Endothelial cell of umbilical vein (primary cell): ENCODE measurements around the gene SFMBT2. TPM values are rescaled to one million over a fixed set of nuclear protein-coding genes. Genes with fewer than 3 reads are reported as not detected.

ENCODE experiments used
- BruUV-seq: library from RNA; stranded (reverse); fragments of 400-500 nt; replicated peaks from 2 replicates; lab custom pipeline; 2021; lab: Mats Ljungman, UMichigan
- CTCF ChIA-PET: fragments of 300-600, 350-600 bp; sonication (Branson Sonifier 250); formaldehyde crosslinking; loops from one replicate; lab custom pipeline; 2021; ENCODE audit warnings: antibody characterized with exemption, inconsistent platforms; lab: Charles Lee
- POLR2A ChIA-PET: fragments of 300-600, 350-600 bp; sonication (Branson Sonifier 250); formaldehyde crosslinking; loops from one replicate; lab custom pipeline; 2021; ENCODE audit warnings: antibody characterized with exemption, inconsistent platforms; lab: Charles Lee
- DNase-seq: peaks from one replicate; pipeline ENCODE4 v3.0.0-alpha.2; 2011; ENCODE audit warnings: low read depth, low spot score
- FAIRE-seq: peaks from 2 replicates; lab custom pipeline; 2011; peaks lifted over from hg19 to GRCh38; lab: Jason Lieb, UNC
- H2AFZ ChIP-seq: 2 replicates; pipeline ENCODE4 v1.6.0; 2012; ENCODE audit warnings: low read depth, low read length, control low read depth, inconsistent platforms
- H3K27ac ChIP-seq: 2 replicates; pipeline ENCODE4 v1.5.1; 2011; ENCODE audit warnings: low read depth, mild to moderate bottlenecking, control low read depth, low read length, moderate library complexity; ENCODE audit not compliant: insufficient read depth
- H3K27me3 ChIP-seq, 2 experiments: 2 replicates each; pipeline versions ENCODE4 v1.6.0 to v1.6.1; 2011; ENCODE audit warnings: low read length in 2 of 2, mixed read lengths in 1 of 2; ENCODE audit not compliant: control insufficient read depth in 2 of 2, insufficient read depth in 2 of 2
- H3K36me3 ChIP-seq, 2 experiments: 2 replicates in 1 of 2; 3 replicates in 1 of 2; pipeline ENCODE4 v1.5.1; 2011; ENCODE audit warnings: low read length in 2 of 2, mild to moderate bottlenecking in 1 of 2, moderate library complexity in 1 of 2; ENCODE audit not compliant: control insufficient read depth in 2 of 2, insufficient read depth in 2 of 2; ENCODE audit errors: extremely low read depth in 1 of 2
- H3K4me1 ChIP-seq: 3 replicates; pipeline ENCODE4 v1.5.1; 2011; ENCODE audit warnings: mild to moderate bottlenecking, low read length; ENCODE audit not compliant: control insufficient read depth, insufficient read depth; ENCODE audit errors: extremely low read depth
- H3K4me2 ChIP-seq: 2 replicates; pipeline ENCODE4 v1.6.1; 2011; ENCODE audit warnings: low read length, control low read depth, mixed read lengths; ENCODE audit not compliant: insufficient read depth
- H3K4me3 ChIP-seq, 3 experiments: fragments of 200-600 bp in 1 of 3; sonication (generic), shearing (Covaris generic) in 1 of 3; replicated peaks in 1 of 3; 2 replicates each; pipeline ENCODE4 v1.5.1; 2011 to 2016; ENCODE audit warnings: control low read depth in 3 of 3, low read length in 3 of 3, mild to moderate bottlenecking in 2 of 3, inconsistent platforms in 1 of 3, low read depth in 1 of 3, moderate library complexity in 1 of 3; ENCODE audit not compliant: insufficient read depth in 1 of 3
- H3K79me2 ChIP-seq: 2 replicates; pipeline ENCODE4 v1.6.0; 2012; ENCODE audit warnings: low read length, inconsistent platforms; ENCODE audit not compliant: control insufficient read depth, insufficient read depth
- H3K9ac ChIP-seq: replicated peaks from 2 replicates; pipeline ENCODE3; 2011; ENCODE audit warnings: low read length, control low read depth; ENCODE audit not compliant: insufficient read depth; ENCODE audit errors: extremely low read depth
- H3K9me1 ChIP-seq: replicated peaks from 3 replicates; pipeline ENCODE4 v1.6.0; 2011; ENCODE audit warnings: mild to moderate bottlenecking, low read length; ENCODE audit not compliant: control insufficient read depth, insufficient read depth; ENCODE audit errors: extremely low read depth
- H3K9me3 ChIP-seq: replicated peaks from 2 replicates; pipeline ENCODE4 v1.5.1; 2012; ENCODE audit warnings: low read length, inconsistent platforms; ENCODE audit not compliant: control insufficient read depth, insufficient read depth
- H4K20me1 ChIP-seq: replicated peaks from 2 replicates; pipeline ENCODE3; 2011; ENCODE audit warnings: mild to moderate bottlenecking, low read length; ENCODE audit not compliant: control insufficient read depth, insufficient read depth; ENCODE audit errors: extremely low read depth
- EZH2 ChIP-seq: IDR thresholded peaks from 2 replicates; pipeline ENCODE4 v1.6.1; 2012; ENCODE audit warnings: borderline replicate concordance, low read depth, mild to moderate bottlenecking, moderate library complexity, low read length, inconsistent platforms; ENCODE audit not compliant: severe bottlenecking
- FOS ChIP-seq: IDR thresholded peaks from 2 replicates; pipeline ENCODE4 v1.6.1; 2011; ENCODE audit warnings: mild to moderate bottlenecking, low read length, moderate library complexity, borderline replicate concordance; ENCODE audit not compliant: insufficient read depth
- GATA2 ChIP-seq: IDR thresholded peaks from 2 replicates; pipeline ENCODE4 v1.7.0; 2011; ENCODE audit warnings: low read depth, mild to moderate bottlenecking, moderate library complexity, mixed read lengths, low read length; ENCODE audit not compliant: insufficient read length, insufficient read depth
- JUN ChIP-seq: IDR thresholded peaks from 2 replicates; pipeline ENCODE4 v1.6.1; 2011; ENCODE audit warnings: borderline replicate concordance, low read depth; ENCODE audit not compliant: insufficient read length, insufficient read depth
- MYC ChIP-seq: IDR thresholded peaks from one replicate; pipeline ENCODE4 v1.6.1; 2011; ENCODE audit warnings: mild to moderate bottlenecking, low read depth, low read length
- POLR2A ChIP-seq: IDR thresholded peaks from 2 replicates; pipeline ENCODE4 v1.6.1; 2012; ENCODE audit warnings: low read depth, mild to moderate bottlenecking, control low read depth, low read length
- POLR2AphosphoS5 ChIP-seq: IDR thresholded peaks from 2 replicates; pipeline ENCODE4 v1.6.1; 2012; ENCODE audit warnings: low read depth, mild to moderate bottlenecking, control low read depth, low read length, moderate library complexity; ENCODE audit not compliant: insufficient read depth
- dilution Hi-C: fragments of 300-500 bp; cut with MboI; formaldehyde crosslinking; loops from one replicate; pipeline ENCODE4 v1.15.0; 2019; ENCODE audit warnings: low sequenced_read_pairs; ENCODE audit not compliant: extremely low pct_ligation_motif_present
- intact Hi-C: fragments of 100-400 bp; cut with micrococcal nuclease; formaldehyde crosslinking; loops from one replicate; pipeline ENCODE4 v1.10.0; 2022
- polyA plus RNA-seq, 4 experiments: library from polyadenylated mRNA; depleted of rRNA in 3 of 4; stranded (reverse) in 3 of 4; unstranded in 1 of 4; fragments of >200 nt; gene quantifications; 2 replicates each; pipeline versions ENCODE4 v1.2.1 to v1.2.3, GENCODE V29; 2011 to 2012; ENCODE audit warnings: missing spikeins in 1 of 4
- total RNA-seq: library from RNA; stranded (reverse); gene quantifications from 2 replicates; pipeline ENCODE4 v1.2.3, GENCODE V29; 2021
- TF ChIP-seq, protein P1 (sequence below), 2 donors: IDR thresholded peaks; 1 replicate in 1 of 2; 2 replicates in 1 of 2; pipeline ENCODE4 v1.5.1; 2011; ENCODE audit warnings: low read length in 2 of 2, mild to moderate bottlenecking in 2 of 2, moderate library complexity in 2 of 2, control low read depth in 1 of 2, inconsistent platforms in 1 of 2, low read depth in 1 of 2; ENCODE audit not compliant: insufficient read depth in 1 of 2; ENCODE audit errors: extremely low read depth in 1 of 2
- TF ChIP-seq, protein P2 (sequence below): IDR thresholded peaks from 2 replicates; pipeline ENCODE4 v1.6.1; 2011; ENCODE audit not compliant: insufficient read depth, insufficient read length

Gene SFMBT2
- total and polyA plus RNA-seq, 2 donors (not counting 3 experiments of a cell fraction or from before 2014, with no cell fraction given) = 0.14 to 0.64 TPM

DNA sequence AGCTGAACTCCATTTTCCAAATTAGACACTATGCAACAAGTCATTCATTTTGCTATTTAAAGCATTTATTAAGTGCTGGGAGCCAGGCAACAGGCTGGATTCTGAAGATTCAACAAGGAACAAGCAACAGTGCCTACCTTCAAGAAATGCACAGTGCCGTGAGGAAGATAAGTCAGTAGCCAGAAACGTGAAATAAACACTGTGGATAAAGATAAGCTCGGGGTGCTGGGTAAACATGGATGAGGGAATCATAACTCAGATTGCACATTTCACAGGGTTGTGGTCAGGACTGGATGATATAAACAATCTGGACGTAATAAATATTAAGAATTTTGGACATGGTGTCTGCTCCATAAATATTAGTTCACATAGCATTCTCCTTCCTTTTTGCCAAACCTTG is 259.3 kb downstream of the SFMBT2 start:
- intact Hi-C loops = no loop called here

More for the DNA sequence above, 259.3 kb downstream of the SFMBT2 start:
- no peak for DNase-seq
- Histone ChIP-seq H3K27me3 (no peaks in the 10 kb centered on the region), H3K9me3 (no peaks in the 10 kb centered on the region), H3K27ac (no peak overlapping the region), H3K9ac (no peak overlapping the region), H3K4me3 (no peak overlapping the region), H3K79me2 (no peaks in the 10 kb centered on the region), H3K36me3 (no peaks in the 10 kb centered on the region), H4K20me1 (no peaks in the 10 kb centered on the region), H3K4me1 (no peaks in the 10 kb centered on the region), H2AFZ (no peak overlapping the region), H3K9me1 (no peaks in the 10 kb centered on the region), H3K4me2 (no peak overlapping the region)
- CTCF ChIA-PET = no interaction called here
- BruUV-seq = no TSS peak
- no peak for FAIRE-seq
- TF ChIP-seq POLR2A (no peak), POLR2AphosphoS5 (no peak), FOS (no peak), GATA2 (no peak), JUN (no peak), MYC (no peak), EZH2 (no peak)
- TF ChIP-seq, protein P1, sequence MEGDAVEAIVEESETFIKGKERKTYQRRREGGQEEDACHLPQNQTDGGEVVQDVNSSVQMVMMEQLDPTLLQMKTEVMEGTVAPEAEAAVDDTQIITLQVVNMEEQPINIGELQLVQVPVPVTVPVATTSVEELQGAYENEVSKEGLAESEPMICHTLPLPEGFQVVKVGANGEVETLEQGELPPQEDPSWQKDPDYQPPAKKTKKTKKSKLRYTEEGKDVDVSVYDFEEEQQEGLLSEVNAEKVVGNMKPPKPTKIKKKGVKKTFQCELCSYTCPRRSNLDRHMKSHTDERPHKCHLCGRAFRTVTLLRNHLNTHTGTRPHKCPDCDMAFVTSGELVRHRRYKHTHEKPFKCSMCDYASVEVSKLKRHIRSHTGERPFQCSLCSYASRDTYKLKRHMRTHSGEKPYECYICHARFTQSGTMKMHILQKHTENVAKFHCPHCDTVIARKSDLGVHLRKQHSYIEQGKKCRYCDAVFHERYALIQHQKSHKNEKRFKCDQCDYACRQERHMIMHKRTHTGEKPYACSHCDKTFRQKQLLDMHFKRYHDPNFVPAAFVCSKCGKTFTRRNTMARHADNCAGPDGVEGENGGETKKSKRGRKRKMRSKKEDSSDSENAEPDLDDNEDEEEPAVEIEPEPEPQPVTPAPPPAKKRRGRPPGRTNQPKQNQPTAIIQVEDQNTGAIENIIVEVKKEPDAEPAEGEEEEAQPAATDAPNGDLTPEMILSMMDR (IDR thresholded peaks at IDR 0.05; ENCODE audit: extremely low read depth in 1 of 2, insufficient read depth in 1 of 2, low read depth in 1 of 2, low read length in 2 of 2) = no peak
- TF ChIP-seq, protein P2, sequence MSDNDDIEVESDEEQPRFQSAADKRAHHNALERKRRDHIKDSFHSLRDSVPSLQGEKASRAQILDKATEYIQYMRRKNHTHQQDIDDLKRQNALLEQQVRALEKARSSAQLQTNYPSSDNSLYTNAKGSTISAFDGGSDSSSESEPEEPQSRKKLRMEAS = no peak
- POLR2A ChIA-PET = no interaction called here
- dilution Hi-C loops = no loop called here
